ENCODE results near the gene SETD3. TPM values are rescaled to one million over a fixed set of nuclear protein-coding genes. Genes with fewer than 3 reads are reported as not detected.

Gene SETD3
- total and polyA plus RNA-seq, 2 donors (not counting 1 experiment from before 2014, with no cell fraction given) = 11.0 to 32.1 TPM

GRCh38 chr14:99437706-99438105 lies 43.0 kb downstream of the SETD3 start:
- no peaks in the 10 kb centered on the region for H3K9me3 Mint-ChIP-seq (ENCODE audit: insufficient read depth)
- no peak overlapping the region for H3K4me3 Mint-ChIP-seq
- Histone ChIP-seq H3K9me3 (ENCODE audit: control extremely low read depth in 1 of 3, control insufficient read depth in 2 of 3, insufficient read depth in 1 of 3, low read length in 2 of 3) (no peaks in the 10 kb centered on the region), H3K36me3 (replicated peaks in 1 of 2; ENCODE audit: control extremely low read depth in 1 of 2, control insufficient read depth in 1 of 2, extremely low read depth in 1 of 2, insufficient read depth in 2 of 2, low read length in 1 of 2) (peaks cover 1 to 24% of the 10 kb centered on the region in 2 experiments), H3K27me3 (replicated peaks in 1 of 4; ENCODE audit: control extremely low read depth in 1 of 4, control insufficient read depth in 3 of 4, insufficient read depth in 4 of 4, low read length in 3 of 4) (no peaks in the 10 kb centered on the region), H3K4me2 (replicated peaks; ENCODE audit: low read depth, low read length, poor library complexity, severe bottlenecking) (no peak overlapping the region), H4K20me1 (ENCODE audit: control insufficient read depth, insufficient read depth, low read length, poor library complexity, severe bottlenecking) (no peaks in the 10 kb centered on the region), H2AFZ (ENCODE audit: insufficient read depth, low read depth, low read length, poor library complexity, severe bottlenecking) (no peak overlapping the region), H3K27ac (ENCODE audit: low read length in 2 of 2) (no peak overlapping the region), H3K4me1 (ENCODE audit: control insufficient read depth in 2 of 2, insufficient read depth in 2 of 2, low read length in 2 of 2) (peaks cover 5 to 19% of the 10 kb centered on the region in 2 donors), H3K9ac (ENCODE audit: low read length) (no peak overlapping the region), H3K4me3 (ENCODE audit: control extremely low read depth in 1 of 5, extremely low read depth in 1 of 5, insufficient read depth in 1 of 5, low read depth in 2 of 5, low read length in 4 of 5) (no peak overlapping the region), H3K79me2 (ENCODE audit: control insufficient read depth, insufficient read depth, low read length) (peaks cover 3% of the 10 kb centered on the region)
- CTCF ChIA-PET = interaction anchor here (1.1 kb wide), 1 partner anchor 10 kb away, joined by 5 read pairs; no protein-coding TSS in a partner anchor
- DNase-seq (no peak), ATAC-seq (ENCODE audit: low read depth) (no peak)
- WGBS (ENCODE audit: insufficient coverage) = 73% methylated on average over 2 of the region's 3 CpGs
- TF ChIP-seq CTCF (IDR thresholded peaks at IDR 0.05) (no peak), EZH2 (IDR thresholded peaks at IDR 0.05; ENCODE audit: borderline replicate concordance, insufficient read depth, low read depth, low read length, poor library complexity, severe bottlenecking) (no peak)
- H3K27me3 Mint-ChIP-seq = no peaks in the 10 kb centered on the region
- peaks cover 31% of the 10 kb centered on the region for H3K4me1 Mint-ChIP-seq
- intact Hi-C loops (cut with micrococcal nuclease) = no loop called here
- POLR2A ChIA-PET = no interaction called here
- no peak overlapping the region for H3K27ac Mint-ChIP-seq

- Histone ChIP-seq H3K27me3 (replicated peaks in 1 of 4; ENCODE audit: control extremely low read depth in 1 of 4, control insufficient read depth in 3 of 4, insufficient read depth in 4 of 4, low read length in 3 of 4) (no peaks in the 10 kb centered on the region), H3K79me2 (ENCODE audit: control insufficient read depth, insufficient read depth, low read length) (peaks cover 3% of the 10 kb centered on the region), H4K20me1 (ENCODE audit: control insufficient read depth, insufficient read depth, low read length, poor library complexity, severe bottlenecking) (no peaks in the 10 kb centered on the region), H3K4me3 (ENCODE audit: control extremely low read depth in 1 of 5, extremely low read depth in 1 of 5, insufficient read depth in 1 of 5, low read depth in 2 of 5, low read length in 4 of 5) (no peak overlapping the region), H3K27ac (ENCODE audit: low read length in 2 of 2) (no peak overlapping the region), H3K36me3 (replicated peaks in 1 of 2; ENCODE audit: control extremely low read depth in 1 of 2, control insufficient read depth in 1 of 2, extremely low read depth in 1 of 2, insufficient read depth in 2 of 2, low read length in 1 of 2) (peaks cover 1 to 24% of the 10 kb centered on the region in 2 experiments), H3K9me3 (ENCODE audit: control extremely low read depth in 1 of 3, control insufficient read depth in 2 of 3, insufficient read depth in 1 of 3, low read length in 2 of 3) (no peaks in the 10 kb centered on the region), H3K9ac (ENCODE audit: low read length) (no peak overlapping the region), H2AFZ (ENCODE audit: insufficient read depth, low read depth, low read length, poor library complexity, severe bottlenecking) (no peak overlapping the region), H3K4me1 (ENCODE audit: control insufficient read depth in 2 of 2, insufficient read depth in 2 of 2, low read length in 2 of 2) (peaks cover 0 to 13% of the 10 kb centered on the region in 2 donors), H3K4me2 (replicated peaks; ENCODE audit: low read depth, low read length, poor library complexity, severe bottlenecking) (no peak overlapping the region)
- CTCF ChIA-PET = no interaction called here
- POLR2A ChIA-PET = no interaction called here
- no peak for DNase-seq
- intact Hi-C loops (cut with micrococcal nuclease) = no loop called here
- Mint-ChIP-seq H3K27me3 (no peaks in the 10 kb centered on the region), H3K4me3 (no peak overlapping the region), H3K9me3 (ENCODE audit: insufficient read depth) (no peaks in the 10 kb centered on the region), H3K27ac (no peak overlapping the region), H3K4me1 (peaks cover 21% of the 10 kb centered on the region)
- TF ChIP-seq EZH2 (IDR thresholded peaks at IDR 0.05; ENCODE audit: borderline replicate concordance, insufficient read depth, low read depth, low read length, poor library complexity, severe bottlenecking) (no peak), CTCF (IDR thresholded peaks at IDR 0.05) (no peak)
- no peak for ATAC-seq (ENCODE audit: low read depth)
- 74% methylated on average over 7 of the region's 14 CpGs for WGBS (ENCODE audit: insufficient coverage)
These were observed 44.1 kb downstream of the SETD3 start for GRCh38 chr14:99436247-99437180.
